Body of pancreas (tissue), 4 donors: ENCODE results near the gene SLC38A1. TPM values are rescaled to one million over a fixed set of nuclear protein-coding genes. Genes with fewer than 3 reads are reported as not detected.
A peak's percentile ranks its signal among the peaks of the same experiment; 100 is the strongest.
"Not testable (repeated sequence)": the region's sequence is repeated elsewhere in the genome, so short reads cannot be mapped to it uniquely, and the experiment has no call there.

Experiments used
- ATAC-seq: fragments of 150-250 bp; one replicate; pipeline ENCODE4 v1.9.1; 2016
- DNase-seq, 4 donors: peaks; one replicate each; pipeline ENCODE4 v3.0.0-alpha.2; 2019
- H3K27ac ChIP-seq, 4 donors: fragments of 200-600 bp; sonication (generic); 1 replicate in 3 of 4; 2 replicates in 1 of 4; pipeline versions ENCODE4 v1.5.1 to v1.6.1; 2016 to 2019; ENCODE audit warnings: mild to moderate bottlenecking in 1 of 4, mixed read lengths in 1 of 4, moderate library complexity in 1 of 4
- H3K27me3 ChIP-seq, 2 donors: fragments of 200-600 bp; sonication (generic); one replicate each; pipeline ENCODE4 v1.6.0; 2016; ENCODE audit warnings: mild to moderate bottlenecking in 1 of 2
- H3K36me3 ChIP-seq, 2 donors: fragments of 200-600 bp; sonication (generic); replicated peaks in 1 of 2; 2 replicates each; pipeline ENCODE4 v1.5.1; 2016; ENCODE audit warnings: low read depth in 2 of 2; ENCODE audit not compliant: insufficient read depth in 1 of 2
- H3K4me1 ChIP-seq: fragments of 200-600 bp; sonication (generic); one replicate; pipeline ENCODE4 v1.6.0; 2016
- H3K4me3 ChIP-seq, 2 donors: fragments of 200-600 bp; sonication (generic); 1 replicate in 1 of 2; 2 replicates in 1 of 2; pipeline ENCODE4 v1.5.1; 2016 to 2019
- H3K9me3 ChIP-seq, 3 donors: fragments of 200-600 bp; sonication (generic); 1 replicate in 2 of 3; 2 replicates in 1 of 3; pipeline ENCODE4 v1.5.1; 2016
- CTCF ChIP-seq, 7 experiments: fragments of 450-650 bp in 4 of 7; fragments of 200-600 bp in 3 of 7; sonication (generic) in 3 of 7; IDR thresholded peaks; one replicate each; pipeline ENCODE4 v1.5.1; 2016 to 2019; ENCODE audit warnings: antibody characterized with exemption in 7 of 7
- POLR2A ChIP-seq, 3 donors: fragments of 450-650 bp; IDR thresholded peaks; one replicate each; pipeline ENCODE4 v1.6.1; 2016; ENCODE audit warnings: antibody characterized with exemption in 3 of 3, mild to moderate bottlenecking in 2 of 3
- WGBS, 2 donors: methylation state at CpG; one replicate each; pipeline ENCODE4 v1.1.5; 2017; 5-methylcytosine and 5-hydroxymethylcytosine counted together
- intact Hi-C: fragments of 100-400 bp; cut with DNase I; formaldehyde crosslinking; loops from one replicate; pipeline ENCODE4 v1.15.1; 2023
- total RNA-seq, 2 donors: library from RNA; depleted of rRNA; stranded (reverse); fragments of >200 nt; gene quantifications; one replicate each; pipeline ENCODE4 v1.1.0, GENCODE V29; 2016

SLC38A1 gene
- total RNA-seq, 2 donors from 2014 or later = 18.5 to 38.4 TPM

- Histone ChIP-seq H3K36me3 (peaks cover 6 to 10% of the 10 kb centered on the region in 2 donors), H3K4me1 (peaks cover 9% of the 10 kb centered on the region), H3K9me3 (no peaks in the 10 kb centered on the region), H3K27me3 (no peaks in the 10 kb centered on the region), H3K4me3 (no peak overlapping the region), H3K27ac (no peak overlapping the region)
- WGBS, 2 donors = 89 to 91% methylated on average over 5 of the region's 5 CpGs
- ATAC-seq (no peak), DNase-seq (no peak)
- intact Hi-C loops = no loop called here
- TF ChIP-seq POLR2A (IDR thresholded peaks at IDR 0.05) = no peak
- no peak for TF ChIP-seq CTCF (IDR thresholded peaks at IDR 0.05)
Measured at GRCh38 chr12:46198913-46199312, 69.9 kb downstream of the SLC38A1 start.

- no peak overlapping the region for H3K4me3 ChIP-seq
- H3K36me3 ChIP-seq = peaks cover 6% of the 10 kb centered on the region in 2 donors
- H3K27me3 ChIP-seq = no peaks in the 10 kb centered on the region
- DNase-seq (no peak), ATAC-seq (no peak)
- no peak overlapping the region for H3K27ac ChIP-seq
- TF ChIP-seq CTCF (IDR thresholded peaks at IDR 0.05) (no peak), POLR2A (IDR thresholded peaks at IDR 0.05) (no peak)
- intact Hi-C loops = no loop called here
- 59 to 65% methylated on average over 5 of the region's 5 CpGs for WGBS, 2 donors
- peaks cover 9% of the 10 kb centered on the region for H3K4me1 ChIP-seq
- no peaks in the 10 kb centered on the region for H3K9me3 ChIP-seq
Measured at GRCh38 chr12:46197883-46198282, 71.0 kb downstream of the SLC38A1 start.

GRCh38 chr12:46190533-46190932, 78.3 kb downstream of the SLC38A1 start:
- ATAC-seq, H3K27me3 ChIP-seq, H3K27ac ChIP-seq, DNase-seq, H3K4me3 ChIP-seq, intact Hi-C loops, H3K36me3 ChIP-seq, H3K9me3 ChIP-seq: not testable (repeated sequence)
- H3K4me1 ChIP-seq = peaks cover 15% of the 10 kb centered on the region
- 90 to 95% methylated on average over 2 of the region's 2 CpGs for WGBS, 2 donors

GRCh38 chr12:46188170-46188569, 80.7 kb downstream of the SLC38A1 start:
- ATAC-seq = no peak
- no peak for TF ChIP-seq POLR2A (IDR thresholded peaks at IDR 0.05)
- TF ChIP-seq CTCF (IDR thresholded peaks at IDR 0.05) = no peak
- Histone ChIP-seq H3K4me3 (no peak overlapping the region), H3K27me3 (no peaks in the 10 kb centered on the region), H3K9me3 (no peaks in the 10 kb centered on the region), H3K4me1 (peaks cover 15% of the 10 kb centered on the region), H3K36me3 (no peaks in the 10 kb centered on the region), H3K27ac (no peak overlapping the region)
- DNase-seq = no peak
- intact Hi-C loops = no loop called here
- 91 to 95% methylated on average over 2 of the region's 2 CpGs for WGBS, 2 donors

- WGBS, 2 donors = 39 to 49% methylated on average over 3 of the region's 3 CpGs
- no peak overlapping the region for H3K4me3 ChIP-seq
- peak overlapping the region in 2 of 4 donors; percentile 24 to 48 for H3K27ac ChIP-seq
- no peaks in the 10 kb centered on the region for H3K27me3 ChIP-seq
- intact Hi-C loops = no loop called here
- no peaks in the 10 kb centered on the region for H3K9me3 ChIP-seq
- H3K36me3 ChIP-seq = no peaks in the 10 kb centered on the region
- no peak for TF ChIP-seq POLR2A (IDR thresholded peaks at IDR 0.05)
- TF ChIP-seq CTCF (IDR thresholded peaks at IDR 0.05) = no peak
- peak in 3 of 4 donors; percentile 31 to 53 (median 43) for DNase-seq
- peak; percentile 58 for ATAC-seq
- peaks cover 15% of the 10 kb centered on the region for H3K4me1 ChIP-seq
Measured at GRCh38 chr12:46187023-46187422, 81.8 kb downstream of the SLC38A1 start.
